ENCODE results near the gene PDCD7.
"Not testable (repeated sequence)": the region's sequence is repeated elsewhere in the genome, so short reads cannot be mapped to it uniquely, and the experiment has no call there.

The PDCD7 gene

GRCh38 chr15:65074946-65075345, 58.7 kb downstream of the PDCD7 start:
- not testable (repeated sequence) for DNase-seq (ENCODE audit: low spot score)

GRCh38 chr15:65072617-65073016, 61.0 kb downstream of the PDCD7 start:
- DNase-seq (ENCODE audit: low spot score): no peak

- DNase-seq (ENCODE audit: low spot score): no peak
Measured at GRCh38 chr15:65072027-65072426, 61.6 kb downstream of the PDCD7 start.

GRCh38 chr15:65071381-65071811, 62.2 kb downstream of the PDCD7 start:
- DNase-seq (ENCODE audit: low spot score): no peak

GRCh38 chr15:65069779-65070546, 63.6 kb downstream of the PDCD7 start:
- no peak for DNase-seq (ENCODE audit: low spot score)

GRCh38 chr15:65069179-65069578, 64.4 kb downstream of the PDCD7 start:
- DNase-seq (ENCODE audit: low spot score): no peak

- DNase-seq (ENCODE audit: low spot score): no peak
Measured at GRCh38 chr15:65068403-65068788, 65.2 kb downstream of the PDCD7 start.

- DNase-seq (ENCODE audit: low spot score): no peak
Measured at GRCh38 chr15:65067645-65068402, 65.8 kb downstream of the PDCD7 start, which contains the start of gene RASL12. RASL12 (minus strand) TSS chr15:65067991; CDS start chr15:65067835, 156 bp downstream.
